NCI-H2029 (cell line): ENCODE measurements around the gene BCAT1.
"Not testable (repeated sequence)": the region's sequence is repeated elsewhere in the genome, so short reads cannot be mapped to it uniquely, and the experiment has no call there.

ENCODE experiments used
- DNase-seq: peaks from one replicate; lab custom pipeline; 2025; lab: John Stamatoyannopoulos, UW

The BCAT1 gene

GRCh38 chr12:24928533-24929306 lies 20.2 kb downstream of the BCAT1 start:
- not testable (repeated sequence) for DNase-seq

- DNase-seq, result no peak
These were observed 20.8 kb downstream of the BCAT1 start for GRCh38 chr12:24928131-24928530.

GRCh38 chr12:24926080-24926479 lies 22.8 kb downstream of the BCAT1 start:
- DNase-seq, result not testable (repeated sequence)

GRCh38 chr12:24922090-24922489 lies 26.8 kb downstream of the BCAT1 start:
- no peak for DNase-seq

DNA sequence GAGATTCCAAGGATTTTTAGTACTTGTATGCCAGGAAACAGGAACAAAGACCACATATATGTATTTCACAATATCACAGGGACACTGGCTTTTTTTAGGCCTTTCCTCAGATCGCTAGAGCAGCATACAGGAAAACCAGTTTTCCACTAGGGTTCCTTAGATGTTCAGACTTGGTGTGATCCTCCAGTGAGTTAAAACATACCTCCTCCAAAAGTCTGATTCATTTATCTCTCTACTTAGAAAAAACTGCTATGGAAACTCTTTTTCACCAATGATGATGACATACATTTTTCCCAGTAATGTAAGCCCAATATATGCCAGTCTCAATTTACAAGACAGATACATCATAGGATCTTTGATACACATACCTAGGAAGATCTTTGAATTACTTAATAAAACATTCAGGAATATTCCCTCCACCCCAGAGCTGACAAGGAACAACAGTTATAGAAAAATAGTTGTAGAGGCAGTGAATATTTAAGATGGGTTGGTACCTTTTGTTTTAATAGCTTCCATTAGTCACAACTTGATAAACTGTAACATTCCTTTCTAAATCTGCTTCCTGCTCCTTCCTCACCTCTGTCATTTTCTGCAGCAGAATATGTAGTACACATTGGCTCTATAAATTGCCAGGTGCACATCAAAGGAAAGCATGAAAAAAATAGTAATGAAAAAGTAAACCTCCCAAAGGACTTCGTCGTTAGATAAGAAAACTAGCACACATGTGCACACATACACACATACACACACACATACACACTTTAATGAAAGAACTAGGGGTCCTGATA lies 27.5 kb downstream of the BCAT1 start:
- no peak for DNase-seq

- no peak for DNase-seq
These were observed 28.8 kb downstream of the BCAT1 start for GRCh38 chr12:24920141-24920540.

GRCh38 chr12:24919346-24920001 lies 29.4 kb downstream of the BCAT1 start:
- DNase-seq, result no peak

DNA sequence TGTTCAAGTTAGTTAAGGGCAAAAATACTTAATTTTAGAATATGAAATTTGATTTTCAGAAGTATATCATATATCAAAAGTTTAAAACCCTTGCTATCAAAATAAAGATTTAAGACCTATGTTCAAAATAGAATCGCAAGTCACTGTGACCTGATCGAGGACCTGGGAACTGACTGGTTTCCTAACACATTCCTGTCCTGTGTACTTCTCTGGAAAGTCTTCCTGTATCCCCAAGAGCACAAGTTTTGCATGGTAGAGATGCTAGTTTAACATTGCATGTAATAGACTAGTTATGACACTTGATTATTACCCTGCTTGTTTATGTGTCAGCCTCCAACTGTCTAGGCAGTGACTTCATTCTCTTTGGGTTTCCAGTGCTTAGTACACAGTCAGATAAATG lies 30.3 kb downstream of the BCAT1 start:
- no peak for DNase-seq

- DNase-seq, result no peak
These were observed 33.4 kb downstream of the BCAT1 start for GRCh38 chr12:24915501-24915900.

DNA sequence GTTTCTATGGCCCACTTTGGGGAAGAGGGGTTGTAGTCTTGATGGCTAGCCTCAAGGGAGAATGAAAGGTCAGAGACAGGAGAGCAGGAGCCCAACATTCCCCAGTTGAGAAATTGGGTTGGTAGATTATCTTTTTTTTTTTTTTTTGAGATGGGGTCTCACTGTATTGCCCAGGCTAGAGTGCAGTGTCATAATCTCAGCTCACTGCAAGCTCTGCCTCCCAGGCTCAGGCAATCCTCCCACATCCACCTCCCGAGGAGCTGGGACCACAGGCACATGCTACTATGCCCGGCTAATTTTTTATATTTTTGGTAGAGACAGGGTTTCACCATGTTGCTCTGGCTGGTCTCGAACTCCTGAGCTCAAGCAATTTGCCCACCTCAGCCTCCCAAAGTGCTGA lies 34.9 kb downstream of the BCAT1 start:
- no peak for DNase-seq

DNA sequence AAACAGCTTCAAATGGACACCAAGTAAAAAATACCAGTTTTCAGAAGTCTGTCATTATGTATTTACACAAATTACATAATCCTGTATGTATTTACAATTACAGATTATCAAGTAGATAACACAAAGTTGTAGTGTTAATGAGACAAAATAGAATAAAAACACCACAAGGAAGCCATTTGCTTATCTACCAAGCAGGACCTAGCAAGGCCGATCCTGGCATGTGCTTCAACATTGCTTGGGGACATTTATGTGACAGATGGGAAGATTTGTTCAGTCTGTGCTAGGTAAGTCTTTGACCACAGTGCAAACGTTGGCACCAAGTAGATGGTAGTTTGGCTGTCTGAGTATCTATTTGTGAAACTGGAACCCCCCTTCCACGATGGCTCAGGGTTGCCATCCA lies 35.8 kb downstream of the BCAT1 start:
- DNase-seq, result no peak

- no peak for DNase-seq
These were observed 37.6 kb downstream of the BCAT1 start for GRCh38 chr12:24911271-24911791.

DNA sequence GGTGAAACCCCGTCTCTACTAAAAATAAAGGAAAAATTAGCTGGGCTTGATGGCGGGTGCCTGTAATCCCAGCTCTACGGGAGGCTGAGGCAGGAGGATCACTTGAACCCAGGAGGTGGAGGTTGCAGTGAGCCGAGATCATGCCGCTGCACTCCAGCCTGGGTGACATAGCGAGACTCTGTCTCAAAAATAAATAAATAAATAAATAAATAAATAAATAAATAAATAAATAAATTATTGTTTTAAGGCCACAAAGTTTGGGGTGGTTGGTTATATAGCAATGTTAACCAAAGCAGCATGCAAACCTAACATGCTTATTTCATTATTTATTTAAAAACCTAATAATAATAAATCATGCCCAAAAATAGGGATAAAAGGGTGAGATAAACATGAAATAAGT lies 38.7 kb downstream of the BCAT1 start:
- DNase-seq, result not testable (repeated sequence)

GRCh38 chr12:24909667-24910066 lies 39.2 kb downstream of the BCAT1 start:
- no peak for DNase-seq

GRCh38 chr12:24907464-24907863 lies 41.4 kb downstream of the BCAT1 start:
- DNase-seq, result no peak

GRCh38 chr12:24906141-24906540 lies 42.8 kb downstream of the BCAT1 start:
- DNase-seq, result no peak

DNA sequence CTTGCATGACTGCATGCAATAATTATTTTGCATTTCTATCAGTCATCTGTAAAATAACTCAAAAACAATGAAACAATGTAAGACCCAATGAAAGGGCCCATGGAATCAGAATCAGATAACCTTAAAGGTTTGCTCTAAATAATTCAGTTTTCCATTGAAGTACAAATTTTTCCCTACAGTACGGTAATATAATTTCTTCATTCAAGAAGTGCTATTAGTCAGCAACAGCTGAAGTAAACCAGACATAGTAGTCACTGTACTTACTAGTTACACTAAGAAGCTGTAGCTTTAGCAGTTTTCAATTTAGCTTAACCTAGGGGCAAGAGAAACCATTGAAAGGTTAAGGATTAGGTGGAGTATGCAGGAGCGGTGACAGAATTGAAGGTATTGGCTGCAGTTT lies 43.5 kb downstream of the BCAT1 start:
- no peak for DNase-seq

DNA sequence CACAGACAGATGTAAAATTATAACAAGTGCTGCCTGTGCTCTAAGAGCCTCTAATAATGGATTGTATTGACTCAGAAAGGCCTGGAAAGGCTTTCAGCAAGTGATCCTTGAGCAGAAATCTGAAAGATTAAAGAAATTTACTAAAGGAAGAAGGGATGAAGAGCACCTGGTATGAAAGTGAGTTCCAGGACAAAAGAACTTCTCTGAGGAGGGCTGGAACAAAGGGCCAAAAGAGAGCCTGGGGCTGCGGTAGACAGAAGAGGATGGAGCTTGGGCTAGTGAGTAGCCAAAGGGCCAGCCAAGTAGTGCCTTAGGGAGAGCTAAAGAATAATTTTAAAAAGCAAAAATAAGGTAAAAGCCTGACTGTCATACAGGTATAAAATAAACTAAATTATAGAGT lies 44.0 kb downstream of the BCAT1 start:
- DNase-seq, result no peak

DNA sequence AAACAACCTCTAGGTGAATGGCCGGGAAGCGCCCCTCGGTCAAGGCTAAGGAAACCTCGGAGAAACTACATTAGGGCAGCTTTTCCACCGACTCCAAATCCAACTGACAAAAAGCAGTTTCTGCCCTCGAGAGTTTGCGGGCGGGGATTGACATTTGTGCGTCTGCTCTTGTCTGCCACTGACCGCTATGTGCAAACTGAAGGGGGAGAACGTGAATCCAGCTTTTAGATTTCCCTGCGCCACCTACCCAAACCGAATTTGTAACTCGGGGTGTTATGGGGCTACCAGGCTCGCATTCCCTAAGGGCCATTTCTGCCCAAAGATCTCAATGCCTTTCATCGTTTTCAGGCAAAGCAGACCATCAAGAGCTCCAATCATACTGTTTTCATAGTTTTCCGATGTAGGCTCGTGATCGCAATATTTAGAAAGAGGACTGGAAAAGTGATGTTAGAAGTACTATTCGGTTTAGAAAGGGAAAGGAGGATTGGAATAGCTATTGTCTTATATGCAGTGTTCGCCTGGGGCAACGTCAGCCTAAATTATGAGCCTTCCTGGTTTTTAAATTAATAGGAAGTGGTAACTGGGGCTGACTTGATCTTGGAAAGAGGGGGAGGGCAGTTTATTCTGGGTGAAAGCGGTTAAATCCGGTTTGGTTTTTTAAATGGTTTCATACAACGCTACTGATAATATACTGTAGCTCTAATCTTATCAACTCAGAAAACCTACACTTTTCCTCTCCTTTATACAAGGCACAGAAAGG lies 45.4 kb downstream of the BCAT1 start:
- DNase-seq, result no peak

DNA sequence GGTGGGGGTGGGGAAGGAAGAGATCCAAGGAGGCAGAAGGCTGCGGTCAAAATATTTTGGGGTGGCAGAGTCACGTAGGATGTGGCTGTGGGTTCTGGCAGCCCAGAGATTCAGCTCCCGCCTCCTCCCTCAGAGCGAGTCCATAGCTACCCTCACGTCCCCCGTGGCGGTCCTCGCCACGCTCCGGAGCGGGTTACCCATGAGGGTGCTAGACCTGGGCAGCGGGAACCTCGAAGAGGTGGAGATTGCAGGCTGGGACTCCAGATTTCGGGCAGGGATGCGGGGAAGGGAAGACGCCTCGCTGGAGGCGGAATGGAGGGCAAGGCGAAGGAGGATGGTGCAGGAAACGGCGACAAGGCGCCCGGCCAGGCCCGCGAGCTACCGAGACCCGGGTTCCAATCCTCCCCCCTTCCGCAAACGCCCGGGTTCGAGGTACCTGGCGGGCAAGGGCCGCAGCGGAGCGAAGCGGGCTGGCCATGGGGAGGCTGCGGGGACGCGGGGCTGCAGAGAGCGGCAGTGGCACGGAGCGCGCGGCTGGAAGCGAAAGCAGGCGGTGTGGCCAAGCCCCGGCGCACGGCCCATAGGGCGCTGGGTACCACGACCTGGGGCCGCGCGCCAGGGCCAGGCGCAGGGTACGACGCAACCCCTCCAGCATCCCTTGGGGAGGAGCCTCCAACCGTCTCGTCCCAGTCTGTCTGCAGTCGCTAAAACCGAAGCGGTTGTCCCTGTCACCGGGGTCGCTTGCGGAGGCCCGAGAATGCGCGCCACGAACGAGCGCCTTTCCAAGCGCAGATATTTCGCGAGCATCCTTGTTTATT lies 46.2 kb downstream of the BCAT1 start:
- DNase-seq, result no peak
